Activated effector memory CD4-positive, alpha-beta T cell treated with Interleukin-2 at 50 U/mL for 16 hours (primary cell): ENCODE measurements around the gene EMX1.
A peak's percentile ranks its signal among the peaks of the same experiment; 100 is the strongest.

Experiments
- DNase-seq: peaks from one replicate; pipeline ENCODE4 v3.0.0-alpha.2; 2020

EMX1 gene

GRCh38 chr2:72961036-72961720, 43.9 kb downstream of the EMX1 start:
- DNase-seq, result no peak

- DNase-seq, result no peak
Observed at GRCh38 chr2:72961853-72962468, 44.6 kb downstream of the EMX1 start.

DNA sequence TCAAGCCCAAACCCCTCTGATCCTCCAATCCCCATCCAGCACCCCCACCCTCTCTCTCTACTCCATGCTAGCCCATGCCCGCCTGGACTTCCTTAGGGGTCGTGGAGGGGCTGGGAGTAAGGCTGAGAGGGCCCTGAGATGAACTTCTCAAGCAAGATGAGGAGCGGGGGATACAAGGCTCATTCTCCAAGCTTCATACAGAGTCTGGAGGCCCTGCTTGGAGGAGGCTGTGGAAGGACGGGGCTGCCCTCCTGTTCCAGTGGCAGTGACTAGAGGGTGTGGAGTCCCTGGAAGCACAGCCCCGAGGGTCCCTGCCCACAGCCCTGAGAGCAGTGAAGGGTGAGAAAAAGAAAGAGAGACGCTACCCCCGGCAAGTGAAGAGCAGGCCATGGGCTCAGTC, 45.6 kb downstream of the EMX1 start:
- DNase-seq, result no peak

DNA sequence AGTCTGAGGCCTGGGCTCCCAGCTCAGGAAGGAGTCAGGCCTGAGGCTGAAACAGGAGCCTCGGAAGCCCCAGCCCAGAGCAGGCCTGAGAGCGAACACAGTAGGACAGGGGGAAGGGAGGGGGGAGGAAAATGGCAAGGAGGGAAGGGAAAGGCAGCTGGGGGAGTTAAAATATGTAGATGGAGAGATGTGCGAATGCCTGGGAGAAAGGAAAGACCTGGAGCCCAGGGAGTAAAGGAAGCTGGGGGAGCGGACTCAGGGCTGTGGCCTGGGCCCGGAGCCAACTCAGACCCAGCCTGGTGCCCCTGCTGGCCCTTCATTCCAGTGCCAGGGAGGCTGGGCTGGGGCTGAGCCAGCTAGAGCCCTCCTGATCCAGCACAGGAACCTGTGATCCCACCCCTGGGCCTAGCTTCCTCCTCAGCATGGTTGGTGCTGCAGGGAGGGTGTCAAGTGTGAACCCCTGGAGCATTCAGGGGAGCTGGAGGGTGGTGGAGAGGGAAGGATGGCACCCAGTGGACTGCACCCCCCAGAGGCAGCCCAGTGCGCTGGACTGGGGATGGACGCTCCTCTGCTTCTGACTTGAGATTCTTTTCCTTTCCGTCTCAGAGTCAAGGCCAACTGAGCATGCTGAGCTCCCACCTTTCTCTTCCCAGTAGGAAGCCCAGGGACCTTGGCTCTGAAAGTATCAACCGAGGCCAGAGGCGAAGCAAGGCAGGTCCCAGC, 46.3 kb downstream of the EMX1 start:
- DNase-seq, result no peak

DNA sequence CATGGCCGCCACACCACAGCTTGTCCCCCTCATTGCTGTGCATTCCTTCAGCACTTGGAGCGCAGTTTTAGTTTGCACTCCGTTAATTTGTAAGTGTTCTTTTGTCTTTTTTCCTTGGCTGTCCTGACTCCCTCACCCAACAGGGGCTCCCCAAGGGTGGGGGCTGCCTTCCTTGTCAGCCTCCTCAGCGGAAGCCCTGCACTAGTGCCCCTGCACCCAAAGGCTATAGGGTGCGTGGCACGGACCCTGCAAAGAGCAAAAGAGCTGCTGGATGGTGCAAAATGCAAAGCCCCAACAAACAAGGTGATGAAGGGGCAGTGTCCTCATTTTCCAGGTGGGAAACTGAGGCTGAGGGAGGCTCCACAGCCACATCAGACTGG, 46.8 kb downstream of the EMX1 start:
- no peak for DNase-seq

DNA sequence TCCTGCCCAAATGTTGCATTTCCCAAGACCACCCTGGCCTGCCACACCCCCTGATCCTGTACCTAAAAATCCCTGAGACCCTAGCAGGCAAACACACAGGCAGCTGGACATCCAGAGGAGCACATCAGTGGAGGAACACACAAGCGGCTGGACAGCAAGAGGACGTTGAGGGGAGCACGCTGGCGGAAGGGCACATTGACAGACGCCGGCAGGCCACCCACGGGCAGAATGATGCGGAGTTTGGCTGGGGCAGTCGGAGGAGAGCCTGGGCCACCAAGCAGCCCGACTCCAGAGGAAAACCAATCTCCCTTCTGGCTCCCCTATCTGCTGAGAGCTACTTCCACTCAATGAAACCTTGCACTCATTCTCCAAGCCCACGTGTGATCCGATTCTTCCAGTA, 47.7 kb downstream of the EMX1 start:
- no peak for DNase-seq

- DNase-seq, result no peak
Observed at GRCh38 chr2:72965770-72966450, 48.6 kb downstream of the EMX1 start.

DNA sequence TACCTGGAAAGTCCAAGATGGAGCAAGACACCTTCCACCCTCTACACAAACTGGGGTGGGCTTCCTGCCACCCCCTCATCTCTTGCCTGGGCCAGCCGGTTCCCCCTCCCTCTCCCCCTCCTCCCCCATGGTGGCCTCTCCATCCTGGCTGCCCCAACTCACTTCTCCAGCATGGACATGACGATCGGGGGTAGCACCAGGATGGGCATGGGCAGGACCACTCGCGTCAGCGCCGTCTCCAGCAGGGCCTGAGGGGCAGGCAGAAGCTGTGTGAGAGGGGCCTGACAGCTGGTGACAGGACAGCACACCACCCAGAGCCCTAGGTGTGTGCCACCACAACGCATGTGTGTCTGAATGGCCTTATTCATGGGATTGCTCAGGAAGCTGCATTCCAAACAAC, 51.0 kb downstream of the EMX1 start:
- DNase-seq, result no peak

DNA sequence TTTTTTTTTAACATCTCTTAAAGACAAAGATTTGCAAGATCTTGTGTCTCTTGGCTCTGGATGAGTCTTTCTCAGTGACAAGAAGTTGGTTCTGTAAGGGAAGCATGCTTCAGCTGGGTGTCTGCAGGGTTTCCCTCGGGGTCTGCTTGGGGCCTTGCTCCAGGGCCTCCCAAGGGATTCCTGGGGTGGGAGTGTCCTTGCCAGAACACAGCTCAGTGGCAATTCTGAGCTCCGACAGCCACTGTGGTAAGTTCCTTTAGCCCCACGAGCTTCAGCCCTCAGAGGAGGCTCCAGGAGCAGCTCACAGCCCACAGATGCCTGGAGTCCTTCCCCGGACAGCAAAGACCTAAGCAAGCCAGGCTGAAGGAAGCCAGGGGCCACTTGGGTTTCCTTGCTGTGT, 52.4 kb downstream of the EMX1 start:
- DNase-seq, result no peak

GRCh38 chr2:72971036-72971435, 53.7 kb downstream of the EMX1 start:
- DNase-seq, result no peak

GRCh38 chr2:72972352-72973136, 55.2 kb downstream of the EMX1 start:
- DNase-seq, result no peak

DNA sequence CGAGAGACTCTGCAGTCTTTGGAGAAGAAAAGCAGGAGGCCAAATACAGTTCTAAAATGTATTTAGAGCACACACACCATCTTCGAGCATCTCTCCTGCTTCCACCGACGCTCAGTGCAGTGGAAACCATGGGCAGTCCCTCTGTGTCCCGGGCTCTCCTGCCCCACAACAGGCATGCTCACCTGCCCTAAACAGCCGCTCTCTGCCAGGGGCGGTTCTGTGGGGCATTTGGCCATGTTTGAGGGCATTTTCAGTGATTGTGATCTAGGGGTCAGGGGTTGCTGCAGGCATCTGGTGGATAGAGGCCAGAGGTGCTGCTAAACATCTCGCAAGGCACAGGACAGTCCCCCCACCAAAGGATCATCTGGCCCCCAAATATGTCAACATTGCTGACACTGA, 55.8 kb downstream of the EMX1 start:
- DNase-seq, result no peak

GRCh38 chr2:72973566-72974435, 56.5 kb downstream of the EMX1 start:
- peak; percentile 8 for DNase-seq

DNA sequence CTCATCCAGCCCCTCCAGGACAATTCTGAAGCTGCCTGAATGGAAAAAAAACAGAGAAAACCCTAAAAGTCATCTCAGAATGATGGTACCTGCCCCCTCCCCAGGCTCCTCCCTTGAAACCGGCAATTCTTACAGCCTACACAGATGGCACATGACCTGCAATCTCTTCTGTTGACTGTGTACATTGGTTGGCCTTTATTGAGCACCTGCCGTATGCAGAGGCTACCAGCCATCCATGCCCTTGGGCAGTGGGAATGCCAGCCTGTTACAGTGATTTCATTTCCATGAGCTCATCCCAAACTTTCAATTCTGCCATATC, 57.1 kb downstream of the EMX1 start:
- DNase-seq, result no peak

DNA sequence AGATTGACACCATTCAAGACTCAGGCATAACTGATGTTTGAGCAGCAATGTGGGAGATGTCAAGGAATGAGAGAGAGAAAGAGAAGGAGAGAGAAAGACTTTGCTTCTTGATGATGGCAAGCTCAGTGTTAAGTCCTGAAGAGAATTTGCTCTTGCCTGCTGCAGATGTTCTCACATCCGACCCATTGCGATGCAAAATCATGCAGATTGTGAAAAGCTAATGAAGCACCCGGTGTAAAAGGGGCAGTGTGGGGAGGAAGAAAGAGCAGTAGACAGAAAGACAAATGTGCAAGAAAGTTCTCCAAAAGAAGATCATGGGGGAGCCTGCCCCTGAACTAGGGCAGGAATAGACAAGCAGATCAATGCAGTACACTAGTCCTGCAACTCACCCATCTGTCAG, 57.7 kb downstream of the EMX1 start:
- DNase-seq, result no peak

- DNase-seq, result no peak
Observed at GRCh38 chr2:72979896-72980295, 62.6 kb downstream of the EMX1 start.

DNA sequence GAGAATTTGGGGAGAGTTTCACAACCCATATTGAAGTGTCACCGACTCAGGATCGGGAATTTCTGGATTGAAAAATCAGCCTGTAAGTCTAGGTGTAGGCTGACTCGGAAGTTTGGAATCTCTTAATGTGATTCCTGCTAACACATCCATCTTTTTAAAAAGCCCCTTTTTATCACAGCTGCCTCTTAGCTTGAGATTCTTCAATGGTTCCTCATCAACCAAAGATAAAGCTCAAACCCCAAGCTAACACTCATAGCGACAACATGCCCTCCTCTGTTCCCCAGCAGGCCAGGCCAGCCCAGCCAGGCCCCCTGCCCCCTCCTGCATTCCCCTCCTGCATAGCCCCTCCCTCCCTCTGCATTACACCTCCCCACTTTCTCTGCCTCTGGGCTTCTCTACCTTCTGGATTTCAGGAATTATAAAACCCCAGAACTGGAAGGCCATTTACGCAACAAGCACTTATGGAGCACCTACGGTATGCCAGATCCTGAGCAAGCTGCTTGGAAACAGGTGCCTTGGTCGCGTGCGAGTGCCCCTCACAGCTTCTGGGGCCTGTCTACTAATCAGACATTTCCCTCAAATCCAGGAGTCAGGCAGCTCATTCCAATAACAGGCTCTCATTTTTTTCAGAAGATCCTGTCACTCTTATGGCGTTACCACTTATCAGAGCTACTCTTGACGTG, 63.4 kb downstream of the EMX1 start:
- no peak for DNase-seq

- no peak for DNase-seq
Observed at GRCh38 chr2:72981536-72981935, 64.2 kb downstream of the EMX1 start.

DNA sequence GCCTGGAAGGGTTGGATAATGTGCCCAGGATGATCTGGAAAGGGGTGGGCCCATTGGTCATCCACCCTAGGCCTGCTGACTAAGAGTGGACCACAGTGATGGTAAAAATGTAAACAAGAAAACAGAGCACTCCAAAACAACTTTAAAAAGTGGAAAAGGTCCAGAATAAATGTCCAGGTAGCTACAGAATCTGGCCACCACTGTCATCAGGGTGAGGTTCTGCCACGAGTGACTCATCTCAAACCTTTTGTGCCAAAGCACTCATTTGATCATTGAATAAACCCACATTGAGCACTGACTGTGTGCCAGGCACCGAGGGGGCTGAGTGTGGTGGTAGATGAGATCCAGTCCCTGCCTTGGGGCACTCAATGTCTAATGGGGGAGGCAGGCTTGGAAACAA, 64.9 kb downstream of the EMX1 start:
- DNase-seq, result no peak

DNA sequence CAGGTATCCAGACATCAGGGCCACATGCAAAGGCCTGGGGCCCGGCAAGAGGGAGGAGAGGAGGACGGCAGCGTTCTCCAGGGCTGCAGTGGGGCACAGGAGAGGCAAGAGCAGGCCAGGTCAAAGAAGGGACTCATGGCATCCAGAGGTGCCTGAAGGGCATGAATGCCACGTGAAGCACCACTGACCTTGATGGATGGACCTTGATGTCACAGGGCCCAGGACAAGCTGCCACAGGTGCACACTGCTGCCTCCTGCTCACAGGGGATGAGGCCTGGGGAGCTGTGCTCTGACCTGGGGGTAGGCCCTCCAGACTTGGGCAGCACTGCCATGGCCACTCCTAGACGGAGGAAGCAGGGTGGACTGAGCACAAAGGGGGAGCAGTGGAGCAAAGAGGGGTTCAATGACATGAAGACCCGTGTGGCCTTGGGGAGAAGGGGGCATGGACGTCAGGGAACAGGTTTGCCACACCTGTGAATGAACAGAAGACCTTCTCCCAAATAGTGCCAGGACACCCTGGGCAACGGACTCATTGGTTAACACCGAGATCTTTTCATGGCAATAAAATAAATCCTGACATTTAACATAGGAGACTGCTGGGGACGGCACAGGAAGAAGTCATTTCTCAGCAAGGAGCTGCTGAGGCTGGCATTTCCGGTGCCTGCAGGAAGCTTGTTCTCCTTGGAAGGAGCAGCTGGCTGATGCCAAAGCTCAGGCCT, 65.6 kb downstream of the EMX1 start:
- no peak for DNase-seq
